GM18526 (cell line): ENCODE measurements around the gene MARCHF3.

Source experiments
- POLR2A ChIP-seq: IDR thresholded peaks from 3 replicates; pipeline ENCODE4 v1.6.1; 2011; ENCODE audit not compliant: insufficient read length; ENCODE audit errors: extremely low read depth

MARCHF3 gene

DNA sequence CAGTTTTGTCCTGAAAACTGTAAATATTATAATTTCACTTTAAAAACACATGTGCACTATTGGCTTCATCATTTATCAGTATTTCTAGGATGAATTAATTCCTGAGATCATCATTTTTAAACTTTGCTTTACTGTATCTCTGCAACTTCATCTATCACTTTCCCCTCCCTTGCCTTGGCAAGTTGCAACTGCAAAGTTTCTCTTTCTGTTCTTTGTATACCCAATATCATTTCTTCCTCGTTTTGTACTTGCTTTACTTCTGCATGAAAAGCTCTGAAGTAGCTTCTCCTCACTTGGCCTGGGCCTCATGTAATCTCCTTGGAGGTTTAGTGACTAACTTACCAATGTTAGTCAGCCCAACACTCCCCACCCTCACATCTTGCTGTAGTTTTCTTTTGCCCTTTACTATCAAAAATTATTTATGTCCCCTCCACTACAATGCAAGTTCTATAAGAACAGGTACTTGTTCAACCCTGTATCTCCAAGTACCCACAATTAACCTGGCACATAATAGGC, 30.2 kb upstream of the MARCHF3 start:
- no peak for TF ChIP-seq POLR2A

DNA sequence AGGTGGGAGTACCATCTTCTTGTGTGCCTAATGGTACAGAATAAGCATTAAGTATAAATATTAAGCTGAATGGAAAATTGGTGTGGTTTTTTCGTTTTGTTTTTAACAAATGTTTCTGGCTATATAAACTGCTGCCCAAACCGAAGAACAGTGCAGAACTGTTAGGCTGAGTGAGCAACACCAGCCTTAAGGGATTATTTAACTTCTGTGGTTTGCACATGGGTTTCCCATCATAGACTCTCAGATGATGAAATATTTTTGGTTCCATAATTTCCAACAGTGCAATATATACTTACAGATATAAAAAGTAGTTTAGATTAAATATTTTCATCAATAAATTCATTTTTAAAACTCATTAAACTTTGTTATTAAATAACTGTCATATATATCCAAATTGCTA, 26.5 kb upstream of the MARCHF3 start:
- no peak for TF ChIP-seq POLR2A

DNA sequence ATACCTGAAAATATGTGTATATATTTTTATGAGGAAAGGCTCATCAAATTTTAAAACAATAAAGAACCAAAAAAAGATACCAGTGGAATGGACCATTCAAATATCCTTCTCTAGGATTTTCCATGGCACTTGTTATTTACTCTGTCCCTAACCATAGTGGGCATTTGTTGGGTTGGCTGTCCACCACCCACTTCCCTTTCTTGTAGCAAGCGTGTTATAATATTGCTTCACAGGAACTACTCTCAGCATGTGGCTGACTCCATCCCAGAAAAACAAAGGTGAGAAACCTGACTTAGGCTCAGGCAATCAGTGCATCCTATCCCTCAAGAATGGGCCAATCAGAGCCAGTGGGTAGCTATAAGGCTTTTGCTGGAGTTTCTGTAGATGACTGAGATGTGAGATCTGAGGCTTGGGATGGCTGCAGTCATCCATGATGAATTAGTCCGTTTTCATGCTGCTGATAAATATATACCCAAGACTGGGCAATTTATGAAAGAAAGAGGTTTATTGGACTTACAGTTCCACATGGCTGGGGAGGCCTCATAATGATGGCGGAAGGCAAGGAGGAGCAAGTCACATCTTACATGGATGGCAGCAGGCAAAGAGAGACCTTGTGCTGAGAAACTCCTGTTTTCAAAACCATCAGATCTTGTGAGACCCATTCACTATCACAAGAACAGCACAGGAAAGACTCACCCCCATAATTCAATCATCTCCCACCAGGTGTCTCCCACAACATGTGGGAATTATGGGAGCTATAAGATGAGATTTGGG, 25.7 kb upstream of the MARCHF3 start:
- no peak for TF ChIP-seq POLR2A

DNA sequence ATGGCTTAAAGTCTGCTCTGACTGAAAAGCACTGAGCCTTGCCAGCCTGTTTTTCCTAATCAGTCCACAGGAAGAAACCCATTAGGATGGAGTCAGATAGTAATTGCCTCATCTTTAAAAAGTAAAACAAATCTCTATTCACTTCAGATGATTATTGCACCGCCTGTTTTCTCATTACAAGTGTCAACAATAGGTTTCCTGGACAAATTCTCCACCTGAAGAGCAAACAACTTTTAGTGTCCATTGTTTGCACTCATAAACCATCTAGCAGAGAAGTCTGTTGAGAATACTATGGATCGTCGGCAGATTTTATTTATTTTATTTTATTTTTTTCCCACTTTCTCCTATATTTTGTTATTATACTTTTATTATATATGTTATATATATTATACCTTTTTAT, 22.7 kb upstream of the MARCHF3 start:
- TF ChIP-seq POLR2A: no peak

DNA sequence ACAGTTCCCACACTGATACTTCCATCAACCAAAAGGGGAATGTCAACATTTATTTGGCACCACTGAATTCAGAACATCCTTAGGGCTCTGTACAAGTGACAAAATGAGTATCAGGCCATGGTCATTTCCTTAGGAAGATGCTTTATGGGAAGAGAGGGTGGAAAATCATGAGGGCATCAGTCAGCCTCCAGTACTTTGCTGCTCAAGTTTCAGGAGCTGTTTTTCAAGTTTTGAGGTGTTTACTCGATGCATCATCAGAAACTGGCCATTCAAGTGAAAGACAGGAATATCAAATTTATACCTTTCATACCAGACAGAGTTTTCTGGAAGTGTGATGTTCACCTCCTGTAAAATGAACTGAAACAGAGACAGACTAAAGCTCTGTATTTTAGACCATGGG, 21.2 kb upstream of the MARCHF3 start:
- TF ChIP-seq POLR2A: no peak

DNA sequence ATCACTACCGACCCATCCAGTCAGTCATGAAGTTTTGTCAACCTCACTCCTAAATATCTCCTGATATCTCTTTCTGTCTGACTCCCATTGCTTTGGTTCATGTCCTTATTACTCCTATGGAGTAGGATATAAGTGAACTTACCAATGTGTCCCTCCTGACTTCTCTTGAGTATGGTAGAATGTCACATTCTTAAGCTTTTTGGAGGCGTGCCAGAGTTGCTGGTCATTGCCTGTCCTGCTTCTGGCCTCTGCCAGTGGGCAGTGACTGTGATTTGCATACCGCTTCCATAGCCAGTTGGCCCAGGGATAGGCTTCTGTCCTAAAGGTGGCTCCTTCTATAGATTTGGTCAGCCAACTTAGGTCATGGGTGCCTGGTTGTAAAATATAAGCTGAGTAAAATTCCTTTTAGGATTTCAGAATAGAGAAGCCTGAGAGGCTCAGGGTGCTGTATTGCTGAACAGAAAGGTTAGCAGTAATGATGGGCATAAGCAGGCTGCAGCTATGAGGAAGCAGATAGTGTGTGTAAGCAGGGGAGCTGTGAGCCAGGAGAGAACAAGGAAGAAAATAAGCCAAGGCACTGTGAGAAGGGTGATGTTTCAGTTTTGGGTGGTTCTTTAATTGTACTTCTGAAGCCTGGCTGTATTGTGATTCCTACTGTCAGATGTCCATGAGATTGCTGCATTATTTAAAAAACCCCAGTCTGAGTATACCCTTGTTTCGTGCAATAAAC, 16.1 kb upstream of the MARCHF3 start:
- TF ChIP-seq POLR2A: no peak

DNA sequence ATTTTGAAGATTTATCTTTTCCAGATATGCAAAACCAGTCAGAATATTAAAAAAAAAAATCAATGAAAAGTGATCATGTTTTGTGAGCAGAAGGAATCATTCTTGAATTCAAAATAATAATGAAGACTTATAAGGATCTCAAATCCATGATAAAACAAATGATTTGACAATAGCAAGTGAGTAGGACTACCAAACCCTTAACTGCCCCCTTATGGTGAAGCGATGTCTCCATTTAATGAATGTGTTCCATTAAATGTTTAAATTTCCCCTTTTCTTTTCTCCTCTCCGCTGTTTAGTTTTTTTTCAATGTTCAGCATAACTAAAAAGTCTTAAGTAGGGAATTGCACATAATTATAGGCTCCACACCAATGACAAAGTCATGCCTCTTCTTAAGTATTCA, 12.2 kb upstream of the MARCHF3 start:
- TF ChIP-seq POLR2A: no peak

DNA sequence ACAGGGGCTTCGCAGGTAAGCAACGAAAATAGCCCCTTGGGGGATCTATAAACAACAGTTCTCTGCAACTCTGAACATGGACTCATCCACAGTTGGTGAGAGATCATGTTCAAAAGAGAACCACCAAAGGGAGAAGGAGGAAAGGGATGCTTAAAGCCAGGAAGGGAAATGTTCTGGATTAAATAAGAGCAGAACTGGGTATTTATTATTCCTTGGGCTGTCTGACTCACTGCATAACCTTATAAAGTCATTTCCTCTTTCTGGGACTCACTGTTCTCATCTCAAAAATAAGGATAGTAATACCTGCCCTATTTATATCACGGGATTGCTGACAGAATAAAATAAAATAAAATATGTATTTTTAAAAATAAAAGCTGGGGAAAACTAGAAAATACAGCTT, 11.2 kb upstream of the MARCHF3 start:
- TF ChIP-seq POLR2A: no peak

DNA sequence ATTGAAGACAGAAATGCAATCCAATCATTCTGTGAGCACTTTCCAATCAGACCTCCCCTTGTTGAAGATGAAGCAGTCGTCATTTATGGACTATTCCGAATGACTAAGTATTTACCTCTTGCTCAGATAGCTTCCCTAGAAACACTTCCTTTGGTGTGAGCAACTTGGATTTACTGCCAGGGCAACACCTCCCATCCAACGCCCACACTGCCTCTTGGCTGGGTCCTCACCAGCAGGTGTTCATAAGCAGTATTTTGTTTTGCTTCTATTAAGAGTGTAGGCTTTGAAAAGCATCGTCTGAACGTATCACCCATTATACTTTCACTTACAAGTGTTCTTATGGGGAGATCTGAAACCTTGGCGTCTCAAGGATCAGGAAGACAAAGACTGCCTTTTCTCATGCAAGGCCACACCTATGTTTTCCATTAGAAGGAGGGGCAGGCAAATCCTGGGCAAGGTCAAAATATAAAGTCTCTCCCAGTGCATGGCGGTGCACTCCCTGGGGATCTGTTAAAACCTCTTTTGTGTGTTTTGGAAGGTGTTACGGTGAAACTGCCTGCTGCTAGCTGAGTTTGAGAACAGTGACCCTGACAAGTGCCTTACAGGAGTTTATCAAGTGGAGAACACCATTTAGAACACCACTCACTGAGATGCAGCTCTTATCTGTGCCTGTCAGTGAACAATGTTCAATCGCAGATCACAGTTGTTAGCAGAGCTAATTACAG, 10.6 kb upstream of the MARCHF3 start:
- TF ChIP-seq POLR2A: no peak

DNA sequence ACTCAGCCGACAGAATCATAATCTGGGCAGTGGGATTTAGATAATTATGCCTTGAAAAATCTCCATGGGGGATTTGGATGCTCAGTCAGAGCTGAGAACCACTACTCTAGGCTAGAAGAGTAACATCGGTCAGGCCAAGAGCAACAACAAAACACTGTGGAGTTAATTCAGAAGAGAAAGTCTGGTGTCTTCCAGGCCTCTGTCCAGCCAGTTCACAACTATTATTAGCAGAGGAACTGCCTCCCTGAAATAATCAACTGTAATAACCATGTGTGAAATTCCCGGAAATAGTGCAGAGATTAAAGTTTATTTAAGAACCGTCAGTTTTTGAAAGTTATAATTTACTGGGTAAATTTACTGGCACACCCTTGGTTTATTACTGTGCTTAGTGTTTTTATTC, 8.2 kb upstream of the MARCHF3 start:
- no peak for TF ChIP-seq POLR2A

DNA sequence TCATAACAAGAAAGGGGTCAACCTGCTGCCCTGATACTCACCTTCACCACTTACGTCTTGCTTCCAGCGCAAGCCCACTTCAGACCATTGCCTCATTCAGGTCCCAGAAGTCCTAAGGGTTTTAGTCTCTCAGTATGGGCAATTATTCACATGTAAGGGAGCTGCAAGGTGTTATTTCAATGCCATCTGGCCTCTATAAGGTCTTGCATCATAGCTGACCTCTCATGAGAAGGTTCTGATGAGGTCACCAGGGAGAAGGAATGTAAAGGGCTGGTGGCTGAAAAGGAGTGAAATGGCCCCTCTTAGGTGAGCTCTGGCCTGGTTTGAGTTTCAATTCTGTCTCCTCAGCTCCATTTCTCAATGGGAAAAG, 1.5 kb upstream of the MARCHF3 start:
- TF ChIP-seq POLR2A: no peak

DNA sequence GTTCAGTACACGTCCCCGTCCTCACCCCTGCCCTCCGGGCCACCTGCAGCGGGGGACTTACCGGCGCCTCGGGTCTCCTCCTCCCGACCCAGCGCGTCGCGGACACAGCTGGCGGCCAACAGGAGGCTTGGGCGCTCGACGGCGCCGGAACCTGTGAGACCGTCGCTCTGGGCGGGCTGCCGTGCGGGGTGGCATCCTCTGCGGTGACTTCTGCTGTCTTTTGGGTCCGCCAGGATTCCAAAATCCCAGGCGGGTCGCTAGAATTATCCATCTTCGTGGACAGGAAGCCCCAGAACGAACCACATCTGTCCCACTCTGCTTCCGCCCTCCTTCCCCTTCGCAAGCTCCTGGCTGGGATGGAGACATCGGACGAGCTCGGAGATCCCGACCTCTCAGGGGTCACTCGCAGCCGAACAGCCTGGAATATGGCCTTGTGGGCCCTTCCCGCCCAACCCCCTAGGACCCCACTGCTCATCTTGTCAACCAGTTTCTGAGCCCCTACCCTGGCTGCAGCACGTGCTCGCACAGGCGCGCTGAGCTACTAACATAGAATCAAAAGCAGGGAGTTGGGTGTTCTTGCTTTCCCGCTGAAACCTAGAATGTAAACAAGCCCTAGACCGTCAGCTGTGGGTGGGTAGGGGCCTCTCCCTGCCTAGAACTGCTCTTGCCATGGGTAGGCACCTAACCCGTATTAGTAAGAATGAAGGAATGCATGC, 947 bp upstream of the MARCHF3 start:
- no peak for TF ChIP-seq POLR2A

DNA sequence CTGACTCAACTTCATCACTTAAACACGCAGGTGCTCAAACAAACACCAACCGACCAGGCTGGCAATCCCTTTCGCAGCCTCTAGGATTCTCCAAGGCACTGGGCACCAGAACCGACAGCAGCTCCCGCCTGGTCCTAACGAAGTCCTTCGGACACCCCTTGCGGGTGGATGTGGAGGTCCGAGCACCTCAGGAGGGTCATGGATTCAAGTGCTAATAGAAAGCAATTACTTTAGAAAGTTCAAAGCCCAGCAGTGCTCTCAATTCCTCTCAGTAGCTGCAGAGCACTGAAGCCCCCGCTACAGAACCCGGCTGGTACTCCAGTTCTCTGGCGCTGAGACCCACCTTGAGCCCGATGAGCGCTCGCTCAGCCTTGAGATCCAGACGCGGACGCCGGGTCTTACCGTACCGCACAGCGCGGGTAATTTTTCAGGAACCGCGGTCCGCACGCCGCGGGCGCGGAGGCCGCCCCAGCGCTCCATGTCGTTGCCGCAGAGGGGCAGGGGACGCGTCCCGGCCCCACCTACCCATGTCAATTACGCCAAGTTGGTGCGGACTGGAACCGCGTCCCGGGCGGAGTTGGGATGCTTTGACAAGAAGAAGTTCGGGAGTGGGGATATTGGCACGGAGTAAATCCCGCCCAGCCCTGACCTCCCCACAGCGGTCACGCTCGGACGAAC, 638 bp downstream of the MARCHF3 start:
- no peak for TF ChIP-seq POLR2A

DNA sequence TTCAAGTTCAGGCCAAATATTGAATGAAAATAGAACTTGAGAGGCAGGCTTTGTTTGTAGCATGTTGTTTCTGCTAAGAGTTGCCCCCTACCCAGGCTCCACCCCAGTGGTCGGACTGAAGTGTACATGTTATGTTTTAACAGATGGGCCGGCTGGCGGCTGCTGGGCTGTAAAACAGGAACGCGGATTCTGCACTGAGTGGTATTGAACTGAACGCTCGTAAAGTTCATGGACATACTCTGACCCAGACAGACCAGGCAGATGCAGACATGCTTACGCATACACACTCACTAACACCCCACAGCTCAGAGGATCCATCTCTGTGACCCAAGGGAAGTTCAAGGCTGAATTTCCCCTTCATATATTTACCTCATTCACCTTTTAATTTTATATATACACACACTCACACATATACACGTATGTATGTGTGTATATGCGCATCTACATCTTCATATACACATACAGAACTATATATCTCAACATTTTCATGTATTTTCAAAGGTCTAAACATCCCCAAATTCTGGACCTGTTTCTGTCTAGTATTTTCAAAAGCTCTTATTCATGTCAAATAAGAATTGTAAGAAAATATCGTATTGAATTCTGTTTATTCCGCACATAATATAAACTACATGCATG, 1.4 kb downstream of the MARCHF3 start:
- TF ChIP-seq POLR2A: no peak
